SK-N-SH treated with all-trans-retinoic acid at 6 μM for 48 hours (cell line): ENCODE results near the gene CAMKMT.

Experiments used
- ARNTL ChIP-seq: fragments of 450-650 bp; formaldehyde crosslinking; IDR thresholded peaks from 2 replicates; pipeline ENCODE4 v1.5.0; 2020; ENCODE audit warnings: low read depth, mild to moderate bottlenecking, moderate library complexity, borderline replicate concordance
- CSDC2 ChIP-seq: fragments of 250-450 bp; sonication (Bioruptor Pico); IDR thresholded peaks from 2 replicates; pipeline ENCODE4 v1.5.0; 2020; ENCODE audit warnings: mild to moderate bottlenecking, moderate library complexity
- ESRRG ChIP-seq: fragments of 250-450 bp; sonication (Bioruptor Pico); IDR thresholded peaks from 2 replicates; pipeline ENCODE4 v1.6.1; 2021; ENCODE audit warnings: mild to moderate bottlenecking
- PPARA ChIP-seq: fragments of 250-450 bp; sonication (Bioruptor Pico); IDR thresholded peaks from 2 replicates; pipeline ENCODE4 v1.5.0; 2020; ENCODE audit warnings: mild to moderate bottlenecking, borderline replicate concordance
- TCF4 ChIP-seq: fragments of 250-450 bp; sonication (Bioruptor Pico); IDR thresholded peaks from 2 replicates; pipeline ENCODE4 v1.8.0; 2021; ENCODE audit warnings: mild to moderate bottlenecking, moderate library complexity, borderline replicate concordance
- TOX ChIP-seq: fragments of 250-450 bp; sonication (Bioruptor Pico); IDR thresholded peaks from 2 replicates; pipeline ENCODE4 v1.8.0; 2021; ENCODE audit warnings: mild to moderate bottlenecking, moderate library complexity, borderline replicate concordance
- TSHZ2 ChIP-seq: fragments of 250-450 bp; sonication (Bioruptor Pico); IDR thresholded peaks from 2 replicates; pipeline ENCODE4 v1.5.0; 2020; ENCODE audit warnings: mild to moderate bottlenecking, moderate library complexity
- ZFP30 ChIP-seq: fragments of 450-650 bp; formaldehyde crosslinking; IDR thresholded peaks from 2 replicates; pipeline ENCODE4 v1.5.0; 2022; ENCODE audit warnings: mild to moderate bottlenecking, moderate library complexity
- ZNF70 ChIP-seq: fragments of 450-650 bp; formaldehyde crosslinking; IDR thresholded peaks from 2 replicates; pipeline ENCODE4 v1.5.0; 2020; ENCODE audit warnings: mild to moderate bottlenecking, moderate library complexity

- TF ChIP-seq TOX (CRISPR knock-in tag) (no peak), TCF4 (no peak), ESRRG (CRISPR knock-in tag) (no peak), PPARA (CRISPR knock-in tag) (no peak), ZFP30 (CRISPR knock-in tag) (no peak), CSDC2 (CRISPR knock-in tag) (no peak), ZNF70 (CRISPR knock-in tag) (no peak), ARNTL (CRISPR knock-in tag) (no peak), TSHZ2 (no peak)
Measured at GRCh38 chr2:44770221-44771195, 408.8 kb downstream of the CAMKMT start.
